Activated gamma-delta T cell treated with Interleukin-2 at 50 U/mL for 16 hours (primary cell): Measurements from ENCODE around the gene GLB1L2.

Experiments
- DNase-seq: peaks from one replicate; pipeline ENCODE4 v3.0.0-alpha.2; 2020

Gene GLB1L2

DNA sequence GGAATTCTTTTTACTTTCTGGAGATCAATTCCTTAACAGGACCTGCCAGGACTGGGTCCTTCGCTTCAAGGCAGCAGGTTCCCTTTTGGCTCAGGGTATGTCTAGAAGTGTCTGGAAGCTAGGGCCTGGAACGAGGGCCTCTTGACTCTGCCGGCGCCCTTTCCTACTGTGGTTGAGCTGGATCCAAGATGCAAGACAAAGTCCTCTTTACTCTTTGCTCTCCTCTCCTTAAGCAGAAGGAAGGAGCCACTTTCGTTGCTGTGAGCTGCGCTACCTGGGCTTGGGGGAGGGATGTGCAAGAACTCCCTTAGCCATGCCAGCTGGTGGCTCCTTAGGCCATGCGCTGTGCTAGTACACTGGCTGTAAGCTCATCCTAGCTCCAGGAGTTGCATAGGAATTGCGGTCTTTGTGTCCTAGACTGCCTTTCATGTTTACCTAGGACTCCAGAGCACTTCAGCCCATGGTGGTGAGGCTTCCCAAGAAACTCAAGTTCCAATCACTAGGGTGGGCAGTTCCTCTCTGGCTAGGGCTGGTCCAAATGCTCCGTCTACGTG is 18.1 kb downstream of the GLB1L2 start:
- DNase-seq, result no peak

DNA sequence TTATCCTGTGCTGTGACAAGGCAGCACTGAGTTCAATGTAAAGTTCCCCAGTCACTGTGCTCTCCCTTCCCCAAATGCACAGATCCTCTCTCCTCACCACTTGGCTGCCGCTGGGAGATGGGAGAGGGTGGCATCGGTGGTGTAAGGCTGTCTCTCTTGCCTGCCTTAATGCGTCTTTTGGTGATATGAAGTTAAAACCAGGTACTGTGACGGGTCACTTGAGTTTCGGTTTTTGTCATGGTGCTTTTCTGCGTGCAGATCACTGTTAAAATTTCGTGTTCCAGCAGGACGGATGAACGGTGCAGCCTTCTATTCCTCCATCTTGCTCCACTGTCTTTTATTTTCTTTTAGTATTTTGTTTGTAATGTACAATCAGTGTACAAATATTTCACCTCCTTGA is 18.6 kb downstream of the GLB1L2 start:
- DNase-seq, result no peak

DNA sequence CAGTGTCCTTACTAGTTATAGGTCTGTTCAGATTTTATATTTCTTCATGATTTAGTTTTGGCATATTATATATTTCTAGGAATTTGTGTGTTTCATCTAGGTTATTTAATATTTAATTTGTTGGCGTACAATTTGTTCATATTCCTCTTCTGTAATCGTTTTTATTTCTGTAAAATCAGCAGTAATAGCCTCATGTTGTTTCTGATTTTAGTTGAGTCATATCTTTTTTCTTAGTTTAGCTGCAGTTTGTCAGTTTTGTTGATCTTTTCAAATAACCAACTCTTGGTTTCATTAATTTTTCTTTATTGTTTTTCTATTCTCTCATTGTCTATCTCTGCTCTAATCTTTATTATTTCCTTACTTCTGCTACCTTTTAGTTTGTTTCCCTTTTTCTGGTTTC is 20.3 kb downstream of the GLB1L2 start:
- no peak for DNase-seq

DNA sequence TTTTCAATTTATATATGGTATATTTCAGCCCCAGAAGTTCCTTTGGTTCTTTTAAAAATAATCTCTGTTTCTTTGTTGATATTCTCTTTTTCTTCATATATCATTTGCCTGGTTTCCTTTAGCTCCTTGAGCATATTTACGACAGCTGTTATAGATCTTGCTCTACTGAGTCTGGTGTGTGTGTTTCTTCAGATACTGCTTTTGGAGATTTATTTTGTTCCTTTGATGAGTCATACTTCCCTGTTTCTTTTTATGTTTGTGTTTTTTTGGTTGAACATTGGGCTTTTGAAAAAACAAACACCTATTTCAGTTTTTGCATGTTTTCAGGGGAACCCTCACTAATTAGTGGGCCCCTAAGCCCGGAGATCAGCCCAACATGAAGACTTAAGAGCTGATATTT is 23.3 kb downstream of the GLB1L2 start:
- DNase-seq, result no peak

DNA sequence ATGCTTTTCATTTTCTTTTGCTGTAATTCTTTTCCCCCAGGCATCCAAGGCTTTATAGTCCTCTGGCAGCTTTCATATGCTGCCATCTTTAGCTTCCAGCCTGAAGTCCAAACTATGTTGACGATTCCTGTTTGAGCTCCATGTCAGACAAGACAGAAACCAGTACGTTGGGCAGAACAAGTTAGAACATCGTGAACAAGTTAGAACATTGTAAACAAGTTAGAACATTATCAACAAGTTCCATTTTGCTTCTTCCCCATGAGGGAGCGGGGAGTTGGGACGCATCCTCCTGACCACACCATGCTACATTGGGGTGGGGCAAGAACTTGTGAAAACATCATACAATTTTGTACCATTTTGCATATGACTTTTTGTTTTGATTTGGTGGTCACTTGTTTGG is 23.9 kb downstream of the GLB1L2 start:
- DNase-seq, result no peak

DNA sequence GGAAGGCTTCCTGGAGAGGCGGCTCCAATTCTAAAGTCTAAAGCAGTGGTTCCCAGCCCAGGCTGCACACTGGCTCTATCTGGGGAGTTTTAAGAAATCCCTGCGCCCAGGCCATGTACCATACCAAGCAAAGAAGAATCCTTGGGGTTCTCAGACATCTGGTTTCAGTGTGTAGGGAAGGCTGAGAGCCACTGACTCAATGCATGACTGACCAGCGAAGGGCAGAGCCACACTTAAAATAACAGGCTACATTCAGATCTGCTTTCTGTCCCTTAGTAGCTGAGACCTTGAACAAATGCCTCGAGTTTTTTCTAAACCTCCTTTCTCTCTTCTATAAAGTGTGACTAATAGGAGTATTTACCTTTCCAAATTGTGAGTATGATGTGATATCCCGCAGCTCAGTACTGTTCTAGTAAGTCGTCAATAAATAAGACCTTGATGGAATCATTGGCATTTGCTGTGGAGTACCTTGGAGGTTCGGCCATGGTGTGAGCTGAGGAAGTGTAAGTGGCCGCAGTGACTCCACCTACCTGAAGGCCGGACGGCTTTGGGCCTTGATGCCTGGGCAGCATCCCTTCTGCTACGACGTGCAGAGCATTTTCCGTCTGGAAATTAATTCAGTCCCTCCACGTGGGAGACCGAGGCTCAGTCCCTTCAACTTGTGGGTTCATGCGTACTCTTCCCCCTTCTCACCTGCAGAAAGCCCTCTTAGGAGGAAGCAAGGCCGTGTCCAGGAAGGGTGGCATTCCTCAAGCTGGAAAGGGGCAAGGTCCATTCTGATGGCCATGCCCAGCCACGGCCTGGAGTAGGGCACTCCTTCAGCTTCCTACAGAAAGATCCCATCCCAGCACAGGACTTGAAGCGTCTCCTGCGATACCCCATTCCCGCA is 25.1 kb downstream of the GLB1L2 start:
- no peak for DNase-seq

DNA sequence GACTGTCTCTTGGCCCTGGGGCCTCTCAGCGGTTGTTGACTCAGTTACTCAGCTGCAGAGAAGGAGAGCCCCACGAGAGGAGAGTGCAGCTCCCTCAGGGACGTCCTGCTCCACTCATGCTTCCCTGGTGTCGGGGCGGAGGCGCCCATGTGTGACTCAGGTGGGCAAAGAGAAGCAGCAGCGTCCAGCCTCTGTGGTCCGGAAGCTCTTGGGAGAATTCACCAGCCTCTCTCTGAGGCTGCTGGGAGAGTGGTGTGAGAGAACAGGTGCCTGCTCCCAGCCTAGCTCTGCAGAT is 25.7 kb downstream of the GLB1L2 start:
- DNase-seq, result no peak

DNA sequence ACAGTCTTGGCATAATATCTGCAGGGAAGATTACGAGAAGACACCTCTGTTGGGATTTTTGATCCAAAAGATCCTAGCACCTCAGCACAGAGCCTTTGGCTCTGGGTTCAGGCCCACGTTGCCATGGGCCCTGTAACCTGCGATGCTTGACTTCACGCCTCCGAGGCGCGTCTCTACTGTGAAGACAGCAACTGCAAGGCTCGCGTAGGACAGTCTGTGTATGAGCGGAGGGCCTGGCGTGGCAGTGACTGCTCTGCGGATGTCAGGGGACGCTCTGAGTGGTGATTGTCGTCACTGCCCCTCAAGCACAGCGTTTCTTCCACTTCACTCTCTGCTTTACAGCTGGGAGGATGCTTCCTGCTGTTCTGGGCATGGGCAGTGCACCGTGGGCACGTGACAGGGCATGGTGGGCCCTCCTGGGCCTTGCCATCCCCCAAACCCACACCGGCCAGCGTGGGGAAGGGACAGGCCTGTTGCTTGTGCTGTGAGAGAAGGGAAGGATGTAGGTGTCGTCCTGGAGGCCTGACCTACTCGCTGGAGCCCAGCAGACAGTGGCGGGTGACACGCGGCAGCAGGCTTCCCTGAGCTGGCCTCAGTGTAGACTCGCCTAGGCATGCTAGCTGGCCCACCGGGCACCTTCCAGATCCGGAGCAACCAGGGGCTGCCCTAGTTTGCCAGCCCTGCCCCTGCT is 26.5 kb downstream of the GLB1L2 start:
- DNase-seq, result no peak

DNA sequence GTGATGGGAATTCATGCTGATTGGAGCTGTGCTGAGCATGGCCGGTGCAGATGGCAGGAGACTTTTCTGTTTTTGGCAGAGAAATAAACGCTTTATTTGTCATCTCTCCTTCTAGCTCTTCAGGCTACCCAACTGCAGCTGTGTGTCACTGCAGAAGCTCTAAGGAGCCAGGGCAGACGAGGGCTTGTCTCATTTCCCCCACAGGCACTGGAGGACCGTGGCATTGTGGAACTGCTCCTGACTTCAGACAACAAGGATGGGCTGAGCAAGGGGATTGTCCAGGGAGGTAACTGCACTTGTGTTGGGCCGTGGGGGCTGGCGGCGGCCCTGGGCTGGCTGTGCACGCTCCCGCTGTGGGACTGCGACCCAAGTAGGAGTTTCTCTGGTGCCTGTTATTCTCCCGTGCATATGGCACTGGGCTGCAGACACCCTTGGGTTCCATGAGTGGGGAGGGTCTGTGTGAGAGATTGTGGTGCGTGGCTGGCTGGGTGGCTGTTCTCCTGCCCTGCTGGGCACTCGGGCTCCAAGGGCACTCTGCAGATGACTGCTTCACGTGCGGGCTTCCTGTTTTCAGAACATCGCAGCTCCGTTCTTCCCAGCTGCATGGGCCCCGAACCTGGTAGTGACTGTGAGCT is 27.2 kb downstream of the GLB1L2 start:
- DNase-seq, result no peak

DNA sequence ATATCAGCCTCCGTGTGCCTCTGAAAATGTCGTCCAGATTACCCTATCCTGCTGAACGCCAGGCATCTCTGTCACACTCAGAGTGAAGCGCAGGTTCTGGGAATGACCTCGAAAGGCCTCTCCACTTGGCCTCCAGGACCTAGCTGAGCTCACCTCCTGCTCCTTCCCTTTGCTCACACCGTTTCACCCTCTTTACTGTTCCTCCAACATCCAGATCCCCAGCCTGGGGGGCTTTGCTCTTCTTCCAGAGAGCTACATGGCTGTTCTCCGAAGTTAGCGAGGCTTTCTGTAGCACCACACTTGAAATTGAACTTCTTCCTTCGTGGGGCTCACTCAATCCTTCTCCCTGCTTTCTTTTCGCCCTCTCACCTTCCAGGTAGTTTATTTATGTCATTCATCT is 27.9 kb downstream of the GLB1L2 start:
- no peak for DNase-seq

DNA sequence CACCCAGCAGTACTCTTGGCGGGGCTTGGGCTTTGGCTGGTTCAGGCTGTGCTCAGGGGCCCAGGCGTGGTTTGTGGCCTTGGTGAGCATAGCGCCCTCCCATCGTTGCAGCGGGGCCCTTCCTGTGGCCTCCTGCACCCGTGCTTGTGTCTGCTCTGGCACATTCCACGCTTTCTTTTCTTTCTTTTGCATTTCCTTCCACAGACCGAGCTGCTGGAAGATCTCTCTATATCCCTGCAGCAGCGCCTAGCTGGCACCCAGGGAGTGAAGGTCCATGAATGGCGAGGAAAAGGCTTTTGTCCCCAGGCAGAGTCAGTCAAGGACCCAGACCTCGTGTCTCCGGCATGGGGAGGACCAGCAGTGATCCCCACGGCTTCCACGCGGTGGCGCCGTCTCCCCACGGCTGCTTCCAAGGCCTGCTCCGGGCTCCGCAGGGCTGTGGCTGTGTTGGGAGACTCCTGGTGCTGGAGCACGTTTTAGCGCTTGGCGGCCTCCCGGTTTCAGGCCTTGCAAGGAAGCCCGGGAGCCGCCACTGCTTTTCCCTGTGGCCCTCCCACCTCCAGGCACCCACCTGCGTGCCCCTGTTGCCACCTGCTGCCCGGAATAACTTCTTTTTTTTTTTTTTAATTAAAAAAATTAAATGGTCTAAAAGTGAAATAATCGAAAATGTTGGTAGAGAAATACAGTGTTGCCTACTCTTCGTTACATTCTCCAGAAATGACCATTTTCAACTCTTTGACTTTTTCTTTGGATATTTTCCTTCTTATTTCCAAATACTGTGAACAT is 28.5 kb downstream of the GLB1L2 start:
- peak; percentile 70 for DNase-seq

DNA sequence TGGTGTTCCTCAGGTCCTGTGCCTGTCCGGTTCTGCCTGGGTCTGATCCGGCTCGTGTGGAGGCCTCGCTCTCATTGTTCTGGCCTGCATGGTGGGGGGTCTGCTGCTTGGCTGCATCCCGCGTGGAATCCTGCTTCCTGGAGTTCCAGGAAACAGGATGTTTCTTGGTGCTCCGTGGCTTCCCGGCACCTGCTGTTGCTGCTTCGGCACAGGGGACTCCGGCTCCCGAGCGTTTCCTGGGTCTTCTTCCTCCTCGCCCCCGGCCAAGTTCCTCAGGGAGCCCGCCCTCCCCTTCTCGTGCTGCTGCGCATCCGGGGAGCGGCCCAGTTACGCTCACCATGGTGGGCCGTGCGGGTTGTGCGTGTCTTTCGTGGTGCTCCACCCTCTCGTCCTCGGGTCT is 29.9 kb downstream of the GLB1L2 start:
- DNase-seq, result no peak

DNA sequence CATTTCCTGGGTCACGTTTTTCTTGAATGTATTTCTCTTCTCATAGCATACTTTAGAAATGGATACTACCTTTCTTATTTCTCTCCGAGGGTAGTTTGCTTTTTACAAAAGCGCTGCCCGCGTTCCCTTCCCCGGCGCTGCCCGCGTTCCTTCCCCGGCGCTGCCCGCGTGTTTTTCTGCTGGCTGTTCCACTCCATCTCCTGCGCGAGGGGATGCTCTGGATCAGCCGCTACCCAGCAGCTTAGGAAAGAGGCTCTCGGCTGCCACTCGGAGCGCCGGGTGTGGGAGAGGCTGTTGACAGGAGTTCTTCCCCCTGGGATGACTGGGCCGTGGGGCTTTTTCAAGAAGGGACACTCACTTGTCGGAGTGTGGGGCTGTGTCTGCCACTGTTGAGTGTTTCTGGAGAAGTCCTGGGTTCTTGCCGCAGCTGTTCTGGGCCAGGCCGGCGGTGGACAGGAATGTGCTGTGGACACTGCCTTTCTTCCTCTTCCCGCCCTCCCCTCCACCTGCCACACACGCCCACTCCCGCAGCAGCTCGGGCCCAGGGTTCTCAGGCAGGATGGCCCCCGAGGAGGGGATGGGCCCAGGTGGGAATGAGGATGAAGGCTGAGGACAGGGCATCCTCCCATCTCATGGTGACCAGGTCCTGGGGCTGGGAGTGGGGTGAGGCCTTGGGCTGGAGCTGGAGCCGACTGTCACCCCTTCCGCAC is 30.6 kb downstream of the GLB1L2 start:
- DNase-seq, result no peak

DNA sequence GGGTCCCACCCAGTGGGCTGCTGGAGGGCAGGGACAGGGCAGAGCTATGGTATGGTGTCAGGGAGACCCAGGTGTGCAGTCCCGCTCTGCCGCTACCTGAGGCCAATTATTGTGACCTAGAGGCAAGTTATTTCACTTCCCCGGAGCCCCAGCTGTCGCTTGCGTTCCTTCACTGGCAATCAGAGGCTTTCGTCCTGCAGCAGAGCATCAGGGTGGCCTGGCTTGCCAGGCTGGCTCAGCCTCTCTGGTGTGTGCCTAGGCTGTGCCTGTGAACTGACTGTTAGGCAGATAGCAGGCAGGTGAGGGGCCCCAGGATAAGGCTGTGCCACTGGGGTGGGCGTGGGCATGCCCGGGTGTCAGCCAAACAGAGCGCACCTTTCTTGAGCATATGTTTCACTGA is 31.4 kb downstream of the GLB1L2 start:
- no peak for DNase-seq

DNA sequence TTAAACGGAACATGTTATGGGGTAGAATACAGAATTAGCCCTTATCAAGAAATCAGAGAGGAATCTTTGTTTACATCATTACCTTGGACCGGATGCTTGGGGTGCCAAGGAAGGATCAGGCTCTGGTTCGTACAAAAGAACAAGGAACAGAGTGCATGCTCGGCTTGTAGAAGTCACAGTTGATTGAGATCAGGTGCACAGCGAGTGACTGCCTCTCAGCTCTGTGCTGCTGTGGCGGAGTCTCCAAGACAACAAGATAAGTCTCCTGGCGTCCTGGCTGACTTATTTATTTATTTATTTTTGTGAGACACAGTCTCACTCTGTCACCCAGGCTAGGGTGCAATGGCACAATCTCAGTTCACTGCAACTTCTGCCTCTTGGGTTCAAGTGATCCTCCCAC is 31.8 kb downstream of the GLB1L2 start:
- DNase-seq, result no peak

DNA sequence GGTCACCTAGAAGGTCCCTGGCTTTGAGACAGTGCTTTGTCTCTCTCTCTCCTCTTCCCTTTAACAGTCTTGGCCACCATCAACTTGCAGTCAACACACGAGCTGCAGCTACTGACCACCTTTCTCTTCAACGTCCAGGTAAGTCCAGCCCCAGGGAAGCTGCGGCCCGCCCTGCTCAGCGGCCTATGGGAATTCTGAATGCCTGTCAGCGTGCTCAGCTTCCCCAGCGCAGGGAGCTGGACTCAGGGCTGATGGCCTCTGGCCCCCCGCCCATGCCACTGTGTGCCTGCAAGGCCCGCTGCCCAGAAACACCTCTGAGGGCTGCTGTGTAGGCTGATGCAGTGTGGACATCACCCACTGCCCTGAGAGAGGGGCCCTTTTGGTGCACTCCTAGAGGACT is 32.5 kb downstream of the GLB1L2 start:
- no peak for DNase-seq

DNA sequence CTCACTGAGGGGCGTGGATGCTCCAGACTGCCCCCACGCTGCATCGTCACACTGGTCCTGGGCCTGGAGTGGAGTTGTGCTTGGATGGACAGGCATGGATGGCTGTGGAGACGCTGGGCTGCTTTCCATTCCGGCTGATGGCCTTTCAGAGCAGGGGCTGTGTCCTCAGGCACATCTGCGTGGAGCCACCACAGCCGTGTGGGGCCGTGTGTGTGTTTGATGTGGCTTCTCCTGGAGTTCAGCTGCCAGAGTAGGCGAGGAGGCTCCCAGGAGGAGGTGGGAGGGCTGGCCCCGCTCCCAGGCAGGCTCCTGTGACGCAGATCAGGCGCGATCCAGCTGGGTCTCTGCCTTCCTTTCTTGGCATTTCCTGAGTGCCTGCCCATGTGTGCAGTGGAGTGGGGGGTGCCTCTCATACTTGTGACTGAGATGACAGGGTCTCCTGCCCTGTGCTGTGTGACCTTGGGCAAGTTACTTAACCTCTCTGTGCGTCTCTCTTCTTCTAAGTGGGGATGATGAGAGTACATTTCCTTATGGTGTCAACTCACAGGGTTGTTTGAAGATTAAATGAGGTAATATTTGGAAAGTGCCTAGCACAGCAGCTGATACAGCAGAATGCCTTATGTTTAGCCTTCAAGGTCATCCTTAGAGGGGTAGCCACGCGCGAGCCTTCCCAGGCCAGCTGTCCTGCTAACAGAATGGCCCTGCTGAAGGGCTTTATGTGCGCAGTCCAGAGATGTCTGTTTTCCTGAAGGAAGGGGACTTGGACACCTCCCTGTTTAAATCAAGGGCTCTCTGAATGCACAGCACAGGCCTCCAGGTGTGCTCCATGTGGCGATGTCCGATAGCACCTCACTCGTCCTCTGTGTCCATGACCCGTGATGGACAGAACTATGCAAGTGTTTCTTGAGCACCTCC is 33.5 kb downstream of the GLB1L2 start:
- no peak for DNase-seq

DNA sequence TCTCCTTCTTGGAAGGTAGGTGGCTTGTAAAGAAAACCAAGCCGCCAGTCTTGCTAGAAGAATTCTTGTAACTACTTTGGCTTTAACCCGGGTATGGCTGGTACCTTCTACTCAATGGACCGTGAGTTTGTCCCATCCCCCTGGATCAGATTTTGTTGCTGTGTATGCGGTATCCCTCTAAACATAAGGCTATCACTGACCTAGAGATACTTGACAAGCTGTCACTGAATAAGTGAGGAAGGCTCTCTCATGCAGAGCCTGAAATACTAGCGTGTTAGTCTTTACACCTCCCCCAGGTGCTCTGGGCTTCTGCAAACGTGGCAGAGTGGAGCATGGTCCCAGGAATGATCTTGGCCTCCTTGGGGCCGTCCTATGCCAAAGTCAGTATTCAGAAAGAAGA is 34.5 kb downstream of the GLB1L2 start:
- no peak for DNase-seq

DNA sequence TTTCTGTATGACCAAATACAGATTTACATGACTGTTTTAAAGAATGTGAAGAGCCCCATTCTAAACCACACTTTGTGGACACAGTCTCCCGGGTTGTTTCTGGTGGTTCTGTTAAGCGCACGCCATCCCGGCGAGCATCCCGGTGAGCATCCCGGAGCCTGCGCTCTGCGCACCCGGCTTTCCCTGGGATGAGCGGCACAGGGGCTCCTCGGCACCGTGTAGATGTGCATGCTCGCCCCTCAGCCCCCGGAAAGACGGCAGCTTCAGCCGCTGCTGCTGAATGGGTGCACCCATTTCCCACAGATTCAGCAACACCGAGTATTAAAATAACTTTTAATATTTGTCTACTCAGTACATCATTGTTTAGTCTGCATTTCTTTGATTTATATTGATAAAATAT is 36.0 kb downstream of the GLB1L2 start:
- DNase-seq, result no peak

DNA sequence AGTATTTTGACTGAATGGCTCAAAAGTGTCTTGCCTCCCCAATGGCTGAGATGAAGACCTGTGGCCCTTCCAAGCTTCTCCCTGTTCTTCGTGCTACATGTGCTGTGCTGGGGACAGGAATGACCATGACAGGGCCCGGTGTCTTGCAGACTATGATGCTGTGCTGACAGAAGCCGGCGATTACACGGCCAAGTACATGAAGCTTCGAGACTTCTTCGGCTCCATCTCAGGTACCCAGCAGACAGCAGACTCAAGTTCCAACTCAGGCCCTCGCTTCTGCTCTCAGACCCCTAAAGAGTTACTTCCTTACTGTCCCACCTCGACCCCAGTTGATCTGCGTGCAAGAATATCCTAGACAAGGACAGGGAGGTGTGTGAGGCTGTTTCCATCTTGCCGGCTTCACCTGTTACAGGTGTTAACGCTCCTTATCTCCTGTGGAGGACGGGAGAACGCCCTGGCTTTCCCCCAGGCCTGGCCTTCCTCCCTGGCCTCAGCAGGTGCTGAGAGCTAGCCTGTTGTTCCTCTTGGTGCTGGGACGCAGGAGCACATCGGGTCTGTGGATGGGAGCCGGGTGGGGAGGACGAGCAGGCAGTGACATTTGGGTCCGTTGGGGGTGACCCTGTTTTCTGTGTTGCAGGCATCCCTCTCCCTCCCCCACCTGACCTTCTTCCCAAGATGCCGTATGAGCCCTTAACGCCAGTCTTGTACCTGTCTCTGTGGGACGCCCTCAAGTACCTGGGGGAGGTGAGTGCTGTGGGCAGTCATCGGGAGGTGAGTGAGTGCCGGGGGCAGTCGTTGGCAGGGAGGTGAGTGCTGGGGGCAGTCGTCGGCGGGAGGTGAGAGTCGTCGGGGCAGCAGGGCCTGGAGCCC is 38.1 kb downstream of the GLB1L2 start:
- no peak for DNase-seq
